ENCODE data around the gene NEO1. TPM values are rescaled to one million over a fixed set of nuclear protein-coding genes. Genes with fewer than 3 reads are reported as not detected.

NEO1 gene
- polyA plus RNA-seq, 1 donor (not counting 4 experiments of a cell fraction or from before 2014, with no cell fraction given) = 4.4 TPM

DNA sequence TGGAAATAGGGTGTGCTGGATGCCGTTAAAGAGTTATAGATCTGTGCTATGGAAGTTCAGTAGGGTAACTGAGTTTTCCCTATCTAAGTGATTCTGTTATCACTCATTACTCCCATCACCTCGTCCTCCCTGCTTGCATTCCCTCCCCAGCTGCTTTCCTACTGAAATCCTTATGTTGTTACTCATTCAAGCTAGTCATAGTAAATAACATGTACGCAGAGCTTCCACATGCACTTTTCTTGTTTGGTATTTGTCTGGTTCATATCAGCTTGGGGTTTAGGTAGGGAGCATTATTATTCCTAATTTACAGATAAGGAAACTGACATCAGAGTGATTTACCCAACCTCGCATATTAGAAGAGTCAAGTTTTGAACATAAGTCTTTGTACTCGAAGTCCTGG, 181.4 kb downstream of the NEO1 start:
- no peak overlapping the region for H3K4me2 ChIP-seq (ENCODE audit: control insufficient read depth, extremely low read depth, insufficient read depth, low read depth, low read length)
- DNase-seq (ENCODE audit: low read depth, low spot score) = no peak
- no peaks in the 10 kb centered on the region for H4K20me1 ChIP-seq (ENCODE audit: control insufficient read depth, extremely low read depth, insufficient read depth, low read length)
- no peaks in the 10 kb centered on the region for H3K9me1 ChIP-seq (ENCODE audit: control insufficient read depth, extremely low read depth, insufficient read depth, low read length)
- no peak overlapping the region for H2AFZ ChIP-seq (ENCODE audit: control insufficient read depth, low read length)
- no peak overlapping the region for H3K9ac ChIP-seq (ENCODE audit: control insufficient read depth, extremely low read depth, insufficient read depth, low read length)
- FAIRE-seq = no peak
- H3K27ac ChIP-seq (ENCODE audit: control insufficient read depth, insufficient read depth, low read length) = no peak overlapping the region
- no peaks in the 10 kb centered on the region for H3K36me3 ChIP-seq (ENCODE audit: control insufficient read depth in 2 of 2, extremely low read depth in 1 of 2, insufficient read depth in 2 of 2, low read length in 2 of 2)
- dilution Hi-C loops (cut with MboI; ENCODE audit: extremely low pct_ligation_motif_present, low sequenced_read_pairs) = no loop called here
- no peaks in the 10 kb centered on the region for H3K9me3 ChIP-seq (ENCODE audit: control insufficient read depth, low read depth, low read length)
- no peaks in the 10 kb centered on the region for H3K4me1 ChIP-seq (ENCODE audit: control insufficient read depth, extremely low read depth, insufficient read depth, low read length)
- no peak overlapping the region for H3K4me3 ChIP-seq (ENCODE audit: control insufficient read depth in 2 of 3, extremely low read depth in 1 of 3, insufficient read depth in 2 of 3, low read depth in 1 of 3, low read length in 3 of 3)
- H3K27me3 ChIP-seq (ENCODE audit: control insufficient read depth, extremely low read depth, insufficient read depth, low read length) = no peaks in the 10 kb centered on the region
- TF ChIP-seq, protein P1, sequence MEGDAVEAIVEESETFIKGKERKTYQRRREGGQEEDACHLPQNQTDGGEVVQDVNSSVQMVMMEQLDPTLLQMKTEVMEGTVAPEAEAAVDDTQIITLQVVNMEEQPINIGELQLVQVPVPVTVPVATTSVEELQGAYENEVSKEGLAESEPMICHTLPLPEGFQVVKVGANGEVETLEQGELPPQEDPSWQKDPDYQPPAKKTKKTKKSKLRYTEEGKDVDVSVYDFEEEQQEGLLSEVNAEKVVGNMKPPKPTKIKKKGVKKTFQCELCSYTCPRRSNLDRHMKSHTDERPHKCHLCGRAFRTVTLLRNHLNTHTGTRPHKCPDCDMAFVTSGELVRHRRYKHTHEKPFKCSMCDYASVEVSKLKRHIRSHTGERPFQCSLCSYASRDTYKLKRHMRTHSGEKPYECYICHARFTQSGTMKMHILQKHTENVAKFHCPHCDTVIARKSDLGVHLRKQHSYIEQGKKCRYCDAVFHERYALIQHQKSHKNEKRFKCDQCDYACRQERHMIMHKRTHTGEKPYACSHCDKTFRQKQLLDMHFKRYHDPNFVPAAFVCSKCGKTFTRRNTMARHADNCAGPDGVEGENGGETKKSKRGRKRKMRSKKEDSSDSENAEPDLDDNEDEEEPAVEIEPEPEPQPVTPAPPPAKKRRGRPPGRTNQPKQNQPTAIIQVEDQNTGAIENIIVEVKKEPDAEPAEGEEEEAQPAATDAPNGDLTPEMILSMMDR (optimal IDR thresholded peaks at IDR 0.05 in 1 of 3, IDR thresholded peaks at IDR 0.05 in 1 of 3, conservative IDR thresholded peaks at IDR 0.05 in 1 of 3; ENCODE audit: extremely low read depth in 1 of 3, insufficient read depth in 2 of 3, low read length in 3 of 3) = no peak
- no peaks in the 10 kb centered on the region for H3K79me2 ChIP-seq (ENCODE audit: control insufficient read depth, insufficient read depth, low read length)

GRCh38 chr15:73237910-73238309, 185.6 kb downstream of the NEO1 start:
- Histone ChIP-seq H2AFZ (ENCODE audit: control insufficient read depth, low read length) (no peak overlapping the region), H3K4me3 (ENCODE audit: control insufficient read depth in 2 of 3, extremely low read depth in 1 of 3, insufficient read depth in 2 of 3, low read depth in 1 of 3, low read length in 3 of 3) (no peak overlapping the region), H4K20me1 (ENCODE audit: control insufficient read depth, extremely low read depth, insufficient read depth, low read length) (no peaks in the 10 kb centered on the region), H3K9ac (ENCODE audit: control insufficient read depth, extremely low read depth, insufficient read depth, low read length) (no peak overlapping the region), H3K27ac (ENCODE audit: control insufficient read depth, insufficient read depth, low read length) (no peak overlapping the region), H3K4me2 (ENCODE audit: control insufficient read depth, extremely low read depth, insufficient read depth, low read depth, low read length) (no peak overlapping the region), H3K9me1 (ENCODE audit: control insufficient read depth, extremely low read depth, insufficient read depth, low read length) (no peaks in the 10 kb centered on the region), H3K79me2 (ENCODE audit: control insufficient read depth, insufficient read depth, low read length) (no peaks in the 10 kb centered on the region), H3K4me1 (ENCODE audit: control insufficient read depth, extremely low read depth, insufficient read depth, low read length) (no peaks in the 10 kb centered on the region), H3K27me3 (ENCODE audit: control insufficient read depth, extremely low read depth, insufficient read depth, low read length) (no peaks in the 10 kb centered on the region), H3K9me3 (ENCODE audit: control insufficient read depth, low read depth, low read length) (no peaks in the 10 kb centered on the region), H3K36me3 (ENCODE audit: control insufficient read depth in 2 of 2, extremely low read depth in 1 of 2, insufficient read depth in 2 of 2, low read length in 2 of 2) (no peaks in the 10 kb centered on the region)
- TF ChIP-seq EZH2 (IDR thresholded peaks at IDR 0.05; ENCODE audit: low read length) = no peak
- TF ChIP-seq, protein P1 (optimal IDR thresholded peaks at IDR 0.05 in 1 of 3, IDR thresholded peaks at IDR 0.05 in 1 of 3, conservative IDR thresholded peaks at IDR 0.05 in 1 of 3; ENCODE audit: extremely low read depth in 1 of 3, insufficient read depth in 2 of 3, low read length in 3 of 3) = no peak
- dilution Hi-C loops (cut with MboI; ENCODE audit: extremely low pct_ligation_motif_present, low sequenced_read_pairs) = no loop called here
- no peak for FAIRE-seq
- no peak for DNase-seq (ENCODE audit: low read depth, low spot score)

All from keratinocyte (primary cell).